ENCODE measurements around the gene RPL15. TPM values are rescaled to one million over a fixed set of nuclear protein-coding genes. Genes with fewer than 3 reads are reported as not detected.
A peak's percentile ranks its signal among the peaks of the same experiment; 100 is the strongest.

RPL15 gene
- total RNA-seq, 1 donor from 2014 or later, result 3,479 TPM

DNA sequence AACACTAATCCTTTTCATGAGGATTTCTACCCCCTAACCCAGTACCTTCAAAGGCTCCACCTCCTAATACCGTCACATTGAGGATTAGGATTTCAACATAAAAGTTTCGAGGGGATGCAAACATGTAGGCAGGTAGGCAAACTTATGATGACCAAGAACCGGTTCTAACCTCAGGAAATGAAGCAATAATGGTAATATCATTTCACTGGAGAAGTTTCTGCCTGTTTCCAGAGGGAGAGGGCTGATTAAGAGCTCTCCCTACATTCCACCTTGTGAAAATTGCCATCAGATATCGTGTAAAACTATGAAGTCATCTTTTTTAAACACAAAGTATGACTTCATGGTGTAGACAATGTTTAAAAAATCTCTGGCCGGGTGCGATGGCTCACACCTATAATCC, 31.7 kb upstream of the RPL15 start:
- TF ChIP-seq, protein P1, sequence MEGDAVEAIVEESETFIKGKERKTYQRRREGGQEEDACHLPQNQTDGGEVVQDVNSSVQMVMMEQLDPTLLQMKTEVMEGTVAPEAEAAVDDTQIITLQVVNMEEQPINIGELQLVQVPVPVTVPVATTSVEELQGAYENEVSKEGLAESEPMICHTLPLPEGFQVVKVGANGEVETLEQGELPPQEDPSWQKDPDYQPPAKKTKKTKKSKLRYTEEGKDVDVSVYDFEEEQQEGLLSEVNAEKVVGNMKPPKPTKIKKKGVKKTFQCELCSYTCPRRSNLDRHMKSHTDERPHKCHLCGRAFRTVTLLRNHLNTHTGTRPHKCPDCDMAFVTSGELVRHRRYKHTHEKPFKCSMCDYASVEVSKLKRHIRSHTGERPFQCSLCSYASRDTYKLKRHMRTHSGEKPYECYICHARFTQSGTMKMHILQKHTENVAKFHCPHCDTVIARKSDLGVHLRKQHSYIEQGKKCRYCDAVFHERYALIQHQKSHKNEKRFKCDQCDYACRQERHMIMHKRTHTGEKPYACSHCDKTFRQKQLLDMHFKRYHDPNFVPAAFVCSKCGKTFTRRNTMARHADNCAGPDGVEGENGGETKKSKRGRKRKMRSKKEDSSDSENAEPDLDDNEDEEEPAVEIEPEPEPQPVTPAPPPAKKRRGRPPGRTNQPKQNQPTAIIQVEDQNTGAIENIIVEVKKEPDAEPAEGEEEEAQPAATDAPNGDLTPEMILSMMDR (IDR thresholded peaks at IDR 0.05; ENCODE audit: insufficient read depth, low read length, poor library complexity, severe bottlenecking), result no peak
- no peak overlapping the region for H3K4me3 ChIP-seq (ENCODE audit: low read depth, low read length)
- H3K36me3 ChIP-seq (ENCODE audit: control insufficient read depth, insufficient read depth, low read length), result peaks cover 2% of the 10 kb centered on the region
- no peaks in the 10 kb centered on the region for H3K27me3 ChIP-seq (ENCODE audit: control insufficient read depth, insufficient read depth, low read length)
- DNase-seq (ENCODE audit: low read depth), result no peak

DNA sequence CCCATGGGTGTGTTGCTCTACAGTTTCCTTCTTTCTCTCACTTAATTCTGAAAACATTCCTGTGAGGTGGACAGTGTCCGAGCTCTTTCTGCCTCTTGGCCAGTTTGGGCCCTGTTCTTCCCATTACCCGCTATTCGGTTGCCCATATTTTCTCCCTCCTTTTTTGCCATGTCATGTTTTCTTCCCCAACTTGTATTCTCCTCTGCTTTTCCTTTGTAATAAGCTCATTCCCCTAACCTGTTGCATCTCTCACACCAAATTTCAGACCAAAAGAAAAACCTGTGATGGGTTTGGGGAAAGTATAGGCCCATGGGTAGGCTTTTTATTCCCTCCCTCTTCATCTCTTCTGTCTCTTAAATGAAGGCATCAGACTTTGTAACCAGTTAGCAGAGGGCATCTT, 30.6 kb upstream of the RPL15 start:
- DNase-seq (ENCODE audit: low read depth), result no peak
- TF ChIP-seq, protein P1 (IDR thresholded peaks at IDR 0.05; ENCODE audit: insufficient read depth, low read length, poor library complexity, severe bottlenecking), result no peak
- no peaks in the 10 kb centered on the region for H3K27me3 ChIP-seq (ENCODE audit: control insufficient read depth, insufficient read depth, low read length)
- no peak overlapping the region for H3K4me3 ChIP-seq (ENCODE audit: low read depth, low read length)
- peaks cover 2% of the 10 kb centered on the region for H3K36me3 ChIP-seq (ENCODE audit: control insufficient read depth, insufficient read depth, low read length)

DNA sequence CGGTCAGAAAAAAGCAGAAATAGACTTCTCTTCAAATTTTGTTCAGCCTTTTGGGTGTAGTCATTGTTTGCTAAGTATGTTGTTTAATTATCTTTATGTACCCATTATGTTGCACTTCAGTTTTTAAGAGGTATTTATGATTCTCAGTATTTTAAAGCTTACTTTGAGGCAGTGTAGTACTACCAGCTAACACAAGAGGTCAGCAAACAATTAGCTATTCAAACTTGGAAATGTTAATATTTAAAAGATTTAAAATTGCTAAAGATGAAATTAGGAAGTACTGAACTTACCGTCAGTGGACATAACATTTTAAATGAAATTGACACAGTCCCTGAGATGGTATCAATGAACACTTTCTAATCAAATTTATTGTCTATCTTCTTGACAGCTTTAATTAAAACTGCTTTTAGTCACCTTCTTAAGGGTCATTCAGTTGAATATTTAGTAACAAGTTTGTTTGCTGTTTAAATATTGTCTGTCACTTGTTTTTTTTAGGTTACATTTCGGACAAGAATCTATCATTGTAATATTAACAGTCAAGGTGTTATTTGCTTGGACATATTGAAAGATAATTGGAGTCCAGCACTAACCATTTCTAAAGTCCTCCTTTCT, 28.2 kb upstream of the RPL15 start:
- TF ChIP-seq, protein P1 (IDR thresholded peaks at IDR 0.05; ENCODE audit: insufficient read depth, low read length, poor library complexity, severe bottlenecking), result peak; percentile 72
- DNase-seq (ENCODE audit: low read depth), result no peak
- Histone ChIP-seq H3K4me3 (ENCODE audit: low read depth, low read length) (no peak overlapping the region), H3K27me3 (ENCODE audit: control insufficient read depth, insufficient read depth, low read length) (no peaks in the 10 kb centered on the region), H3K36me3 (ENCODE audit: control insufficient read depth, insufficient read depth, low read length) (no peaks in the 10 kb centered on the region)

DNA sequence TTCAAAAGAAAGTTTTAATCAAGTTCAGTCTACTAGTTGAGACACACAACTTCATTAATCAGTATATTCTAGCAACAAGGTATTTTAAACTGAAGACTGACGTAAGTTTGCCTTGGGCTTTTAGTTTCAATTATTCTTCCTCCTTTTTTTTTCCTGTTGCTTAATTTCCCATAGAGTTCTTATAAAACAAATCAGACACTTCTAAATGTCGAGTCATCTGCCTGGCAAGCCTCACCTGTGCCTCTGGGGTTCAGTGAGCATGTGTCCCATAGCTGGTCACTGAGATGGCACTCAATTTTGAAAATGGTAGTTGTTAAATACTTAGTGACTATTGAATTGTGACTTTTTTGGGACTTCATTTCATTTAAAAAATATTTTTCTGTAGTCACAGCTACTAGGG, 27.5 kb upstream of the RPL15 start:
- Histone ChIP-seq H3K27me3 (ENCODE audit: control insufficient read depth, insufficient read depth, low read length) (no peaks in the 10 kb centered on the region), H3K4me3 (ENCODE audit: low read depth, low read length) (no peak overlapping the region), H3K36me3 (ENCODE audit: control insufficient read depth, insufficient read depth, low read length) (no peaks in the 10 kb centered on the region)
- TF ChIP-seq, protein P1 (IDR thresholded peaks at IDR 0.05; ENCODE audit: insufficient read depth, low read length, poor library complexity, severe bottlenecking), result no peak
- DNase-seq (ENCODE audit: low read depth), result no peak

DNA sequence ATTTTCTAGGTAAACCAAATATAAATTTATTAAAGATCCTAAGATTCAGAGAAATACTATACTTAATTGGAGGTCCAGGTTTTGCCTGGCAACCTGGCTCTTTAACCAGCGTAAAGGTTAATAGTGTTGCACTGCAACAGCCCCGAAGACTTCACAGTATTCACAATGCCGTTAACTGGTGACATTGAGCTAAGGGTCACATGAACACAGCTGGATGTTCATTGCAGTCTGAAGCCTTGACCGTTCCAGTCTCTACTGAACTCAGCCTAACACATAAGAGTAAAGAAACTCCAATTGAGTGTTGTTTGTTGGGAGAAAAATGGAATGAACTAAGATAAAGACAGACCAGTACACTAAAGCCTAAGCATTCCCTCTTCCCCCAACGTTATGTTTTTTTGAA, 27.0 kb upstream of the RPL15 start:
- Histone ChIP-seq H3K36me3 (ENCODE audit: control insufficient read depth, insufficient read depth, low read length) (no peaks in the 10 kb centered on the region), H3K4me3 (ENCODE audit: low read depth, low read length) (no peak overlapping the region), H3K27me3 (ENCODE audit: control insufficient read depth, insufficient read depth, low read length) (no peaks in the 10 kb centered on the region)
- TF ChIP-seq, protein P1 (IDR thresholded peaks at IDR 0.05; ENCODE audit: insufficient read depth, low read length, poor library complexity, severe bottlenecking), result no peak
- no peak for DNase-seq (ENCODE audit: low read depth)

Measured in kidney epithelial cell (primary cell).